Stimulated activated naive CD8-positive, alpha-beta T cell treated with anti-CD3 and anti-CD28 coated beads, Interleukin-15, Interleukin-2, amounts not matched to agents 100 U/mL and 50 U/mL, for 24 hours (primary cell): ENCODE data around the gene TINAGL1.

Experiments used
- ATAC-seq: fragments of 150-1000 bp; cut with Tn5 transposase; one replicate; pipeline ENCODE4 v1.10.0; 2021
- DNase-seq: peaks from one replicate; pipeline ENCODE4 v3.0.0; 2021

TINAGL1 gene

GRCh38 chr1:31607360-31607759, 31.0 kb downstream of the TINAGL1 start:
- DNase-seq (no peak), ATAC-seq (no peak)

GRCh38 chr1:31609514-31610118, 33.3 kb downstream of the TINAGL1 start:
- DNase-seq (no peak), ATAC-seq (no peak)

GRCh38 chr1:31614414-31615005, 38.2 kb downstream of the TINAGL1 start:
- no peak for ATAC-seq
- DNase-seq: no peak

- DNase-seq: no peak
- ATAC-seq: no peak
Observed at GRCh38 chr1:31615414-31615813, 39.1 kb downstream of the TINAGL1 start.

- DNase-seq: no peak
- no peak for ATAC-seq
Observed at GRCh38 chr1:31615939-31616338, 39.6 kb downstream of the TINAGL1 start.

GRCh38 chr1:31617218-31617915, 41.1 kb downstream of the TINAGL1 start, which contains the start of gene HCRTR1:
Gene HCRTR1 (plus strand): TSS chr1:31617689. CDS start chr1:31619193, 1,504 bp downstream.
- no peak for DNase-seq
- ATAC-seq: no peak

- DNase-seq: peak; percentile 65
Observed at GRCh38 chr1:31617916-31618746, 41.8 kb downstream of the TINAGL1 start.

GRCh38 chr1:31618916-31619846, 42.9 kb downstream of the TINAGL1 start:
- ATAC-seq (no peak), DNase-seq (no peak)

More at GRCh38 chr1:31617916-31618746, 41.8 kb downstream of the TINAGL1 start:
- ATAC-seq: peak; percentile 70

GRCh38 chr1:31620631-31621497, 44.5 kb downstream of the TINAGL1 start:
- no peak for DNase-seq
- no peak for ATAC-seq

- ATAC-seq: no peak
Observed at GRCh38 chr1:31621498-31621820, 45.1 kb downstream of the TINAGL1 start.

GRCh38 chr1:31621847-31622730, 45.8 kb downstream of the TINAGL1 start:
- no peak for DNase-seq
- ATAC-seq: no peak

More at GRCh38 chr1:31621498-31621820, 45.1 kb downstream of the TINAGL1 start:
- no peak for DNase-seq

- ATAC-seq (no peak), DNase-seq (no peak)
Observed at GRCh38 chr1:31623365-31623764, 47.0 kb downstream of the TINAGL1 start.

- DNase-seq: no peak
- ATAC-seq: no peak
Observed at GRCh38 chr1:31624309-31624708, 48.0 kb downstream of the TINAGL1 start.

- no peak for DNase-seq
- ATAC-seq: no peak
Observed at GRCh38 chr1:31624731-31625514, 48.6 kb downstream of the TINAGL1 start.

GRCh38 chr1:31625561-31626222, 49.4 kb downstream of the TINAGL1 start:
- DNase-seq: no peak
- no peak for ATAC-seq

GRCh38 chr1:31626223-31627207, 50.2 kb downstream of the TINAGL1 start:
- ATAC-seq: no peak
- DNase-seq: no peak
